Stimulated activated naive CD8-positive, alpha-beta T cell treated with anti-CD3 and anti-CD28 coated beads, Interleukin-15, Interleukin-2, amounts not matched to agents 100 U/mL and 50 U/mL, for 24 hours (primary cell): ENCODE results near the gene RPS2.
A peak's percentile ranks its signal among the peaks of the same experiment; 100 is the strongest.

Experiments
- ATAC-seq: fragments of 150-1000 bp; cut with Tn5 transposase; one replicate; pipeline ENCODE4 v1.10.0; 2021
- DNase-seq: peaks from one replicate; pipeline ENCODE4 v3.0.0; 2021

RPS2 gene

GRCh38 chr16:1998852-1999801 is 34.5 kb upstream of the RPS2 start:
- DNase-seq (no peak), ATAC-seq (no peak)

- no peak for ATAC-seq
- DNase-seq, result no peak
Measured at GRCh38 chr16:1998360-1998835, 33.8 kb upstream of the RPS2 start.

- ATAC-seq (no peak), DNase-seq (no peak)
Measured at GRCh38 chr16:1997494-1998359, 33.1 kb upstream of the RPS2 start.

GRCh38 chr16:1993731-1994131 is 29.1 kb upstream of the RPS2 start:
- DNase-seq (no peak), ATAC-seq (no peak)

GRCh38 chr16:1992704-1993317 is 28.2 kb upstream of the RPS2 start:
- DNase-seq, result no peak
- no peak for ATAC-seq

- peak; percentile 98 for DNase-seq
- ATAC-seq, result peak; percentile 65
Measured at GRCh38 chr16:1991948-1992703, 27.5 kb upstream of the RPS2 start.

GRCh38 chr16:1991588-1991947 is 26.9 kb upstream of the RPS2 start:
- ATAC-seq (no peak), DNase-seq (no peak)

GRCh38 chr16:1991135-1991551 is 26.5 kb upstream of the RPS2 start:
- ATAC-seq, result peak; percentile 38
- peak; percentile 69 for DNase-seq

GRCh38 chr16:1990351-1991134 is 25.9 kb upstream of the RPS2 start:
- ATAC-seq (peak; percentile 4), DNase-seq (peak; percentile 67)

GRCh38 chr16:1990101-1990350 is 25.4 kb upstream of the RPS2 start:
- no peak for DNase-seq
- ATAC-seq, result no peak

GRCh38 chr16:1989209-1990100 is 24.8 kb upstream of the RPS2 start, which contains the start of gene SYNGR3:
Gene SYNGR3, plus strand, starts transcription at chr16:1989970. Its CDS starts 133 bp downstream, at chr16:1990103.
- no peak for DNase-seq
- no peak for ATAC-seq

GRCh38 chr16:1987198-1987597 is 22.6 kb upstream of the RPS2 start:
- ATAC-seq (no peak), DNase-seq (no peak)

- no peak for DNase-seq
- no peak for ATAC-seq
Measured at GRCh38 chr16:1985466-1986150, 21.0 kb upstream of the RPS2 start.

- DNase-seq (no peak), ATAC-seq (peak; percentile 4)
Measured at GRCh38 chr16:1984347-1985225, 20.0 kb upstream of the RPS2 start.

GRCh38 chr16:1983544-1984346 is 19.1 kb upstream of the RPS2 start, which contains the start of gene GFER:
Gene GFER, plus strand, starts transcription at chr16:1984193. Its CDS starts 26 bp downstream, at chr16:1984219.
- peak; percentile 87 for ATAC-seq
- peak; percentile 86 for DNase-seq

- DNase-seq (no peak), ATAC-seq (no peak)
Measured at GRCh38 chr16:1982991-1983543, 18.4 kb upstream of the RPS2 start.

GRCh38 chr16:1982013-1982433 is 17.4 kb upstream of the RPS2 start:
- ATAC-seq (no peak), DNase-seq (no peak)
